Chondrocyte (in vitro differentiated cells): ENCODE results near the gene RNF121. TPM values are rescaled to one million over a fixed set of nuclear protein-coding genes. Genes with fewer than 3 reads are reported as not detected.

Experiments used
- DNase-seq: peaks from one replicate; pipeline ENCODE4 v3.0.0; 2021; ENCODE audit warnings: mixed read lengths, low spot score
- H3K27ac Mint-ChIP-seq: one replicate; pipeline ENCODE4 v1.8.0; 2021; ENCODE audit warnings: mild to moderate bottlenecking, moderate library complexity, mixed read lengths; ENCODE audit not compliant: unreplicated experiment
- H3K27me3 Mint-ChIP-seq: 2 replicates; pipeline ENCODE4 v1.8.0; 2021; ENCODE audit warnings: low read depth, mixed read lengths
- H3K36me3 Mint-ChIP-seq: 2 replicates; pipeline ENCODE4 v1.8.0; 2021; ENCODE audit warnings: low read depth, mixed read lengths
- H3K4me1 Mint-ChIP-seq: 2 replicates; pipeline ENCODE4 v1.8.0; 2021; ENCODE audit warnings: low read depth, mild to moderate bottlenecking, mixed read lengths
- H3K4me3 Mint-ChIP-seq: one replicate; pipeline ENCODE4 v1.8.0; 2021; ENCODE audit warnings: mild to moderate bottlenecking, moderate library complexity, mixed read lengths; ENCODE audit not compliant: unreplicated experiment
- H3K9me3 Mint-ChIP-seq: 2 replicates; pipeline ENCODE4 v1.8.0; 2021; ENCODE audit warnings: low read depth, mixed read lengths
- total RNA-seq: library from RNA; stranded (reverse); gene quantifications from 3 replicates; pipeline ENCODE4 v1.2.1, GENCODE V29; 2021
- TF ChIP-seq, protein P1 (sequence below): fragments of 200-600 bp; sonication (generic); IDR thresholded peaks from 2 replicates; pipeline ENCODE4 v1.5.0; 2021; ENCODE audit warnings: antibody characterized with exemption, mild to moderate bottlenecking, moderate library complexity

The RNF121 gene
- total RNA-seq, 1 donor from 2014 or later: 64.2 TPM

DNA sequence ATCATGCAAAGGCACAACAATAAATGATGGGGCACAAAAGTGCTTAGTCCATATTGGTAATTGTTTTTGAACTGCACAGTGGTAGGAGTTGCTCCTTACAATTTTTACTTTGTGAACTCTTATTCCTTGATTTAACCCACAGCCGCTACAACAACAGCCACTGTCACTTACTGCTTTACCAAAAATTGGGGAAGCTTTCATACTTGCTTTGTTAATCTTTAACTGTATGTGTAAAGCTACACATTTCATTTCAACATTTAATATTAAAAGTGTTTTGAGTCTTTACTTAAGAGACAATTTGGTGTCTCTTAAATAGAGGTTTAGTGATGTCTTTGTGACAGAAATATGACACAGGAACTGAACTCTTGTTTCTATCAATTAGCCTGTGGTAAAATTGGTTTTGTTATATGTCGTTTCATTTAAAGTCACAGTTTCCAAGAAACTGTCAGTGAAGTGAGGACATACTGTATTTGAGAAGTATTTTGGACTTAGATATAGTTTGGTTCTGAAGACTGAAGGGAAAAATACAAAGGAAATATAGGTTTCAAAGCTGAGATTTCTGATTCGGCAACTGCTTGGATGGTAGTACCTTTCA lies 63.4 kb downstream of the RNF121 start:
- Mint-ChIP-seq H3K27ac (no peak overlapping the region), H3K4me1 (peaks cover 25% of the 10 kb centered on the region), H3K4me3 (no peak overlapping the region), H3K27me3 (no peaks in the 10 kb centered on the region), H3K9me3 (peaks cover 4% of the 10 kb centered on the region), H3K36me3 (peaks cover 18% of the 10 kb centered on the region)
- TF ChIP-seq, protein P1, sequence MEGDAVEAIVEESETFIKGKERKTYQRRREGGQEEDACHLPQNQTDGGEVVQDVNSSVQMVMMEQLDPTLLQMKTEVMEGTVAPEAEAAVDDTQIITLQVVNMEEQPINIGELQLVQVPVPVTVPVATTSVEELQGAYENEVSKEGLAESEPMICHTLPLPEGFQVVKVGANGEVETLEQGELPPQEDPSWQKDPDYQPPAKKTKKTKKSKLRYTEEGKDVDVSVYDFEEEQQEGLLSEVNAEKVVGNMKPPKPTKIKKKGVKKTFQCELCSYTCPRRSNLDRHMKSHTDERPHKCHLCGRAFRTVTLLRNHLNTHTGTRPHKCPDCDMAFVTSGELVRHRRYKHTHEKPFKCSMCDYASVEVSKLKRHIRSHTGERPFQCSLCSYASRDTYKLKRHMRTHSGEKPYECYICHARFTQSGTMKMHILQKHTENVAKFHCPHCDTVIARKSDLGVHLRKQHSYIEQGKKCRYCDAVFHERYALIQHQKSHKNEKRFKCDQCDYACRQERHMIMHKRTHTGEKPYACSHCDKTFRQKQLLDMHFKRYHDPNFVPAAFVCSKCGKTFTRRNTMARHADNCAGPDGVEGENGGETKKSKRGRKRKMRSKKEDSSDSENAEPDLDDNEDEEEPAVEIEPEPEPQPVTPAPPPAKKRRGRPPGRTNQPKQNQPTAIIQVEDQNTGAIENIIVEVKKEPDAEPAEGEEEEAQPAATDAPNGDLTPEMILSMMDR: no peak
- no peak for DNase-seq

DNA sequence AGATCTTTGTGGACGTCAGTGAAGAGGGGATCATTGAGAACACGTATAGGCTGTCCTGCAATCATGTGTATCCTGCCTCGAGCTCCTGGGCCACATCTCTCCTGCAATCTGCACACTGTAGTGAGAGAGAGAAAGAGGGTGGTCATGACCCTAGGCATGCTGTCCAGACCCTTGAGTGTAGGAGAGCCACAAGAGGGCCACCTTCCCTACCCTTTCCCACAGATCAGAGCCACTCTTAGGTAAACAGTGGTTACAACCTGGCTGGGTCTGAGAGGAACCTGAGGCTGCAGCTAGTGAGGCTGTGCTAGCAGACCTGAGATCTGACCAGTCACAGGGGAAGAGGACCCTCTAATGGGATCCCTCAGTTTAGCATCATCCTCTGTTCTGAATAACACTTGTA lies 65.9 kb downstream of the RNF121 start:
- peaks cover 4% of the 10 kb centered on the region for H3K9me3 Mint-ChIP-seq
- no peak overlapping the region for H3K4me3 Mint-ChIP-seq
- TF ChIP-seq, protein P1: no peak
- H3K27ac Mint-ChIP-seq: no peak overlapping the region
- H3K36me3 Mint-ChIP-seq: peaks cover 20% of the 10 kb centered on the region
- peaks cover 29% of the 10 kb centered on the region for H3K4me1 Mint-ChIP-seq
- H3K27me3 Mint-ChIP-seq: no peaks in the 10 kb centered on the region
- DNase-seq: no peak

DNA sequence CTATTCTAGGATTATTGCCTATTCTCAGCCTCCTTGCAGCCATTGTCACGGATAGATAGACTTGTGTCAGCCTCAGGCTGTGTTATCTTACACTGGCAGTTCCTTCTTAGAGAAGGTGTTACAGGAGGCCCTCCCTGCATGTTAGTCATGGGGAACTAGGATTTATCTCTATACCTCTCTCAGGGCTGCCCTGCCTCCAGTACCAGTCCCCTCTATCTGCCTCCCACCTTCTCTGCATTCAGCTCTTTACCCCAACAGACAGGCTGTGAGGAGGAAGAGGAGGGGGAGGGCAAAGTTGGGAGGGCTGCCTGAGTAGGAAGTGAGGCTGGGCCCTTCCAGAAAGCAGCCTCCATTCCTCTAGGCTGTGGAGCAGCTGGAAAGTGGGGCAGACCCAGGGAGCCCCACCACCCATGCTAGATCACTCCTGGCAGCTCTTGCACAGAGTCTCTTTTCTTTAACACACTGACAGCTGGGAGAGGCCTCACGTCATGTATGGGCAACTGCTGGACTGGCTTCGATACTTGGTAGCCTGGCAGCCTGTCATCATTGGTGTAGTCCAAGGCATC lies 67.0 kb downstream of the RNF121 start:
- no peak overlapping the region for H3K4me3 Mint-ChIP-seq
- H3K9me3 Mint-ChIP-seq: peaks cover 4% of the 10 kb centered on the region
- TF ChIP-seq, protein P1: no peak
- H3K36me3 Mint-ChIP-seq: peaks cover 18% of the 10 kb centered on the region
- H3K4me1 Mint-ChIP-seq: peaks cover 24% of the 10 kb centered on the region
- no peak overlapping the region for H3K27ac Mint-ChIP-seq
- no peak for DNase-seq
- H3K27me3 Mint-ChIP-seq: no peaks in the 10 kb centered on the region

DNA sequence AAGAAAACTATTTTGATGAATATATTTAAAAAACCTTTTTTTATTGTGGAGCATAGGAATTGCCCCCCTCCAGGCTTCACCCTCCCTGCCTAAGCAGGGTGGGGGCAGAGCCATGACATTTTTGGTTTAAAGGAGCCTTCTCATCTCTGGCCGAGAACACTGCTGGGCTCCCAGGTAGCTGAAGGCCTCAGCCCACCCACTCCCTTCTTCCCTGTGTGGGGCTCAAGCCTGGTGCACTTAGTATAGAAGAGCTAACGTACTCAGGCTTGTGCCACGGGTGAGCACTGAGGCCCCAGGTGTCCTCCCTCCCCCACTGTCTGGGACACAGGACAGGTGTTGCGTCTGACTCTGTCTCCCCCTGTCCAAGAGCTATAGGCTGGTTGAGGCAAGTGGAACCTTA lies 67.7 kb downstream of the RNF121 start:
- TF ChIP-seq, protein P1: no peak
- H3K27ac Mint-ChIP-seq: no peak overlapping the region
- no peak for DNase-seq
- no peak overlapping the region for H3K4me3 Mint-ChIP-seq
- H3K27me3 Mint-ChIP-seq: no peaks in the 10 kb centered on the region
- H3K36me3 Mint-ChIP-seq: peaks cover 16% of the 10 kb centered on the region
- H3K9me3 Mint-ChIP-seq: peaks cover 4% of the 10 kb centered on the region
- H3K4me1 Mint-ChIP-seq: peaks cover 17% of the 10 kb centered on the region

DNA sequence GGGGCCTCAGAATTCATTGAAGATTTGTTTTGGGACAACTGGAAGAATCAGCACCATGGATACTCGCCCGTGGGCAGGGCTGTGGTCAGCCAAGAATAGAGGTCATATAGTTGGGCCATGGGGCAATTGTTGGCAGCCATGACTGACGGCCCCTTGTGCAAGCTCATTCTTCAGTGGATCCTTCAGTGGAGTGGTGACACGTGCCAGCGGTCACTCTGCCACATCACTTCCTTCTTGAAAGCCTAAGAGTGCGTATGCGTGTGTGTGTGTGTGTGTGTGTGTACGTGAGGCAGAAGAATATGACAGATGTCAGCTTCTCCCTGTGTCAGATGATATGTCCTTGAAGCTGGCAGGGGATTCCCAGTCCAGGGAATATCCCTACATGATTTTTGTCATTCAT lies 68.1 kb downstream of the RNF121 start:
- no peaks in the 10 kb centered on the region for H3K27me3 Mint-ChIP-seq
- H3K9me3 Mint-ChIP-seq: peaks cover 4% of the 10 kb centered on the region
- H3K4me1 Mint-ChIP-seq: peaks cover 19% of the 10 kb centered on the region
- TF ChIP-seq, protein P1: no peak
- no peak overlapping the region for H3K27ac Mint-ChIP-seq
- no peak overlapping the region for H3K4me3 Mint-ChIP-seq
- no peak for DNase-seq
- peaks cover 17% of the 10 kb centered on the region for H3K36me3 Mint-ChIP-seq
